ENCODE results near the gene GSG1L2.

DNA sequence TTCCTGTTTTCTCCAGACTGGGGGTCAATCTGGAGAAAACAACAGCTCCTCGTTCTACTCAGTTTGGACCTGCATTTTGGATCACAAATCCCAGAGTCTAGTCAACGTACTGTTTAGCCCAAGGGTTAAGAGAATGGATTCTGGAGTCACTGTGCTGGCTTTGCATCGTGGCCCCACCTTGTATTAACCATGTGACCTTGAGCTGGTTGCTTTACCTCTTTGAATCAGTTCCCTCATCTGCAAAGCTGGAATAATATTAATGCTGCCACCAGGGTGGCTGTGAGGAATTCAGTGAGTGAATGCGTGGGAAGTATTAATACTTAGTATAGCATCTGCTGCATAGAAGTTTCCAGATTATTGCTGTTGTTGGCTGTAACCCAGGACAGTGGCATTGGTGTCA, 19.2 kb downstream of the GSG1L2 start:
- TF ChIP-seq EZH2 (IDR thresholded peaks at IDR 0.05), result no peak
- TF ChIP-seq CTCF (IDR thresholded peaks at IDR 0.05), result no peak

Measured in neural progenitor cell (in vitro differentiated cells).